DND-41 (cell line): ENCODE data around the gene ZNF600.
"Not testable (repeated sequence)": the region's sequence is repeated elsewhere in the genome, so short reads cannot be mapped to it uniquely, and the experiment has no call there.

Source experiments
- ATAC-seq: fragments of 200-7000 bp; cut with Tn5 transposase; 3 replicates; pipeline ENCODE4 v1.9.1; 2021; ENCODE audit warnings: low read depth; ENCODE audit not compliant: insufficient read depth
- DNase-seq: peaks from one replicate; pipeline ENCODE4 v3.0.0-alpha.2; 2020
- H2AFZ ChIP-seq: 2 replicates; pipeline ENCODE4 v1.6.0; 2012; ENCODE audit warnings: low read depth, low read length
- H3K27ac ChIP-seq: 2 replicates; pipeline ENCODE4 v1.5.1; 2012; ENCODE audit warnings: low read length, inconsistent platforms
- H3K27me3 ChIP-seq: fragments of 200-600 bp; sonication (generic); 2 replicates; pipeline ENCODE4 v1.6.0; 2012; ENCODE audit warnings: low read length, mild to moderate bottlenecking, inconsistent platforms; ENCODE audit not compliant: insufficient read depth, poor library complexity
- H3K36me3 ChIP-seq: 2 replicates; pipeline ENCODE4 v1.5.1; 2012; ENCODE audit warnings: low read length, inconsistent platforms; ENCODE audit not compliant: insufficient read depth
- H3K4me1 ChIP-seq: 2 replicates; pipeline ENCODE4 v1.5.1; 2012; ENCODE audit warnings: mild to moderate bottlenecking, low read length; ENCODE audit not compliant: insufficient read depth
- H3K4me2 ChIP-seq: 2 replicates; pipeline ENCODE4 v1.6.0; 2012; ENCODE audit warnings: mild to moderate bottlenecking, moderate library complexity, low read length, inconsistent platforms; ENCODE audit not compliant: insufficient read depth
- H3K4me3 ChIP-seq, 2 experiments: fragments of 200-600 bp in 1 of 2; shearing (Covaris generic) in 1 of 2; 2 replicates each; pipeline ENCODE4 v1.5.1; 2012 to 2016; ENCODE audit warnings: inconsistent platforms in 2 of 2, low read length in 2 of 2, mild to moderate bottlenecking in 2 of 2, low read depth in 1 of 2, moderate library complexity in 1 of 2
- H3K79me2 ChIP-seq: 2 replicates; pipeline ENCODE4 v1.6.0; 2012; ENCODE audit warnings: low read length, inconsistent platforms; ENCODE audit not compliant: insufficient read depth
- H3K9ac ChIP-seq: 2 replicates; pipeline ENCODE4 v1.6.0; 2012; ENCODE audit warnings: low read depth, mild to moderate bottlenecking, inconsistent platforms, low read length, moderate library complexity
- H3K9me3 ChIP-seq: 2 replicates; pipeline ENCODE4 v1.5.1; 2012; ENCODE audit warnings: low read length, moderate library complexity, mild to moderate bottlenecking, inconsistent platforms; ENCODE audit not compliant: insufficient read depth, severe bottlenecking
- H4K20me1 ChIP-seq: 2 replicates; pipeline ENCODE4 v1.6.0; 2012; ENCODE audit warnings: low read length; ENCODE audit not compliant: insufficient read depth
- EZH2 ChIP-seq: IDR thresholded peaks from 3 replicates; pipeline ENCODE4 v1.6.1; 2012; ENCODE audit warnings: borderline replicate concordance, low read depth, mild to moderate bottlenecking, moderate library complexity, low read length, inconsistent platforms; ENCODE audit not compliant: severe bottlenecking
- TF ChIP-seq, protein P1 (sequence below): IDR thresholded peaks from 2 replicates; pipeline ENCODE4 v1.5.1; 2012; ENCODE audit warnings: borderline replicate concordance, low read length, moderate library complexity, mild to moderate bottlenecking; ENCODE audit not compliant: poor library complexity, severe bottlenecking; ENCODE audit errors: extremely low read depth

ZNF600 gene

DNA sequence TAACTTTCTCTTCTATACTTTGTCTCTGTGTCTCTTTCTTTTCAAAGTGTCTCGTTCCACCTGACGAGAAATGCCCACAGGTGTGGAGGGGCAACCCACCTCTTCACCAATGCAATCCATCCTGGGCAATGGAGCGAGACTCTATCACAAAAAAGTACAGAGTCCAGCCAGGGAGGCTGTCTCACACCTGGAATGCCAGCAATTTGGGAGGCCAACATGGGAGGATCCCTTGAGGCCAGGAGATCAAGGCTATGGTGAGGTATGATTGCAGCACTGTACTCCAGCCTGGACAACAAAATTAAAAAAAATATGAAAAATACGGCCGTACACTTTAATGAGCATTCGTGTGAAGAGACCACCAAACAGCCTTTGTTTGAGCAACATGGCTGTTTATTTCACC is 2.8 kb upstream of the ZNF600 start:
- Histone ChIP-seq H4K20me1 (no peaks in the 10 kb centered on the region), H3K4me1 (peaks cover 39% of the 10 kb centered on the region), H3K79me2 (peaks cover 2% of the 10 kb centered on the region; the same call in 1 of the 2 replicates), H3K9me3 (no peaks in the 10 kb centered on the region), H3K36me3 (no peaks in the 10 kb centered on the region), H2AFZ (no peak overlapping the region), H3K4me3 (no peak overlapping the region), H3K4me2 (no peak overlapping the region), H3K27me3 (no peaks in the 10 kb centered on the region), H3K27ac (no peak overlapping the region), H3K9ac (no peak overlapping the region)
- no peak for DNase-seq
- no peak for TF ChIP-seq EZH2
- TF ChIP-seq, protein P1, sequence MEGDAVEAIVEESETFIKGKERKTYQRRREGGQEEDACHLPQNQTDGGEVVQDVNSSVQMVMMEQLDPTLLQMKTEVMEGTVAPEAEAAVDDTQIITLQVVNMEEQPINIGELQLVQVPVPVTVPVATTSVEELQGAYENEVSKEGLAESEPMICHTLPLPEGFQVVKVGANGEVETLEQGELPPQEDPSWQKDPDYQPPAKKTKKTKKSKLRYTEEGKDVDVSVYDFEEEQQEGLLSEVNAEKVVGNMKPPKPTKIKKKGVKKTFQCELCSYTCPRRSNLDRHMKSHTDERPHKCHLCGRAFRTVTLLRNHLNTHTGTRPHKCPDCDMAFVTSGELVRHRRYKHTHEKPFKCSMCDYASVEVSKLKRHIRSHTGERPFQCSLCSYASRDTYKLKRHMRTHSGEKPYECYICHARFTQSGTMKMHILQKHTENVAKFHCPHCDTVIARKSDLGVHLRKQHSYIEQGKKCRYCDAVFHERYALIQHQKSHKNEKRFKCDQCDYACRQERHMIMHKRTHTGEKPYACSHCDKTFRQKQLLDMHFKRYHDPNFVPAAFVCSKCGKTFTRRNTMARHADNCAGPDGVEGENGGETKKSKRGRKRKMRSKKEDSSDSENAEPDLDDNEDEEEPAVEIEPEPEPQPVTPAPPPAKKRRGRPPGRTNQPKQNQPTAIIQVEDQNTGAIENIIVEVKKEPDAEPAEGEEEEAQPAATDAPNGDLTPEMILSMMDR: no peak
- no peak for ATAC-seq

DNA sequence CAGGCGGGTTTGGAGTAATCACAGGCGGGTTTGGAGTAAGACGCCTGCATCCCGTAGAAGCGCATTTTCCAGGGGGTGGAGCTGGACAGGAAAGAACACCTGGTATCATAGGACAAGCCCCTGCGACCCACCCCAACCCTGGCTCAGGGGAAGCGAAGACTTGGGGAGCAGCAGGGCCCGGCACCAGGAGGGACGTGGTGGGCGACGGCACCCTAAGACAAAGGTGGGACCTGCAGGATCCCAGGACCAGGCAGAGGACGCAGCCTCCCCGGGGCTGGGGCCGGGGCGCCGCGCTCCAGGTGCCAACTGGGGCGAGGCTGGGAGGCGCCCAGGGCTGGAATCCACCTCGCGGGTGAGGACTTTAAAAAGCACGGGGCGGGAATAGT is 520 bp downstream of the ZNF600 start:
- H3K4me3 ChIP-seq: peak overlapping the region; percentile 31 to 83; a peak in 3 of 4 replicates
- peaks cover 7% of the 10 kb centered on the region; the same call in 1 of the 2 replicates for H3K79me2 ChIP-seq
- H3K36me3 ChIP-seq: no peaks in the 10 kb centered on the region
- no peaks in the 10 kb centered on the region for H3K27me3 ChIP-seq
- no peak; the same call in 2 of the 3 replicates for ATAC-seq
- H2AFZ ChIP-seq: peak overlapping the region; percentile 92
- TF ChIP-seq, protein P1: no peak
- no peak for TF ChIP-seq EZH2
- no peaks in the 10 kb centered on the region for H3K9me3 ChIP-seq
- H3K27ac ChIP-seq: no peak overlapping the region; the same call in 1 of the 2 replicates
- H3K4me1 ChIP-seq: peaks cover 39% of the 10 kb centered on the region
- no peaks in the 10 kb centered on the region for H4K20me1 ChIP-seq
- no peak for DNase-seq
- H3K4me2 ChIP-seq: peak overlapping the region; percentile 86
- peak overlapping the region; percentile 59 for H3K9ac ChIP-seq

DNA sequence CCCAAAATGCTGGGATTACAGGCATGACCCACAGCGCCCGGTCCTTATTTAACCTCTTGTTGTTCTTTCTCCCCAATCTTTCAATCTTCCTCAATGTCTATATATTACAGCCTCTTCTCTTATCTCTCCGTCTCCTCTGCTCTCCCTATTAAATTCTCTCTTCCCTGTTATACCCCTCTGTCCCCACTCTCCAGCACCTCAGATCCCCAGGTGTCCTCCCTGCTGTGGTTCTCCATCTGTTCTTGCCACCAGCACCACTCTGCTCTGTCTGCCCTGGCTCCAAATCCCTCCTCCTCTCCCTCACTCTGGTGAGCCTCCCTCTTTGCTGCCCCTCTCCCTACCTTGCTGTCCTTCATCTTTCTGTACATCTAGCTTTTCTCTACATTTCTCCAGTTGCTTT is 1.1 kb downstream of the ZNF600 start:
- H3K4me1 ChIP-seq: peaks cover 39% of the 10 kb centered on the region
- no peaks in the 10 kb centered on the region for H3K9me3 ChIP-seq
- TF ChIP-seq EZH2: no peak
- TF ChIP-seq, protein P1: no peak
- peaks cover 7% of the 10 kb centered on the region; the same call in 1 of the 2 replicates for H3K79me2 ChIP-seq
- H3K4me2 ChIP-seq: peak overlapping the region; percentile 86
- no peak overlapping the region for H3K27ac ChIP-seq
- no peaks in the 10 kb centered on the region for H3K27me3 ChIP-seq
- no peak overlapping the region for H2AFZ ChIP-seq
- DNase-seq (no peak), ATAC-seq (no peak)
- peak overlapping the region in 1 of 2 experiments; percentile 83; a peak in 1 of 4 replicates for H3K4me3 ChIP-seq
- no peaks in the 10 kb centered on the region for H3K36me3 ChIP-seq
- peak overlapping the region; percentile 59 for H3K9ac ChIP-seq
- no peaks in the 10 kb centered on the region for H4K20me1 ChIP-seq

DNA sequence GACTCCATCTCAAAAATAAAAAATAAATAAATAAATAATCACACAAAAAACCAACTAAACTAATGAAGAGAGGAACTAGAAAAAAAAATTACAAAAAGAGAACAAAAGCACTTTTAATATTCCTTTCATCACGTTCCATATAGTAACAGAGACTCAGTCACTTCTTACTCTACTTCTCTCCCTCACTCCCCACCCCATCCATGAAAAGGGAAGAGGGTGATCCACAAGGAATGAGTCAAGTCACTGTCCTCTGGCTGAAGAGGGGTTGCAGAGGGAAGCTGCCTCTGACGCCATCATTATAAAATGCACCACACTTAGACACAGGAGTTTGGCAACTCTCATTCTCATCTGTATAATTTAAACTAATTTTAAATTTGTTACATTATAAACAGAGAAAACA is 3.7 kb downstream of the ZNF600 start:
- peaks cover 36% of the 10 kb centered on the region for H3K4me1 ChIP-seq
- not testable (repeated sequence) for H3K4me3 ChIP-seq, H4K20me1 ChIP-seq, H3K9ac ChIP-seq, H2AFZ ChIP-seq, H3K36me3 ChIP-seq, ATAC-seq, DNase-seq, H3K79me2 ChIP-seq, H3K27ac ChIP-seq, H3K9me3 ChIP-seq, H3K27me3 ChIP-seq, H3K4me2 ChIP-seq
